Cardiac muscle cell (in vitro differentiated cells and primary cell): ENCODE results near the gene CNTNAP2. TPM values are rescaled to one million over a fixed set of nuclear protein-coding genes. Genes with fewer than 3 reads are reported as not detected.
"Not testable (repeated sequence)": the region's sequence is repeated elsewhere in the genome, so short reads cannot be mapped to it uniquely, and the experiment has no call there.

Experiments
- DNase-seq, 2 donors: peaks; one replicate each; pipeline versions ENCODE4 v3.0.0 to v3.0.0-alpha.2; 2010 to 2017; ENCODE audit warnings: low read depth in 1 of 2, low spot score in 1 of 2
- H3K27ac ChIP-seq: fragments of 200-600 bp; sonication (generic); 2 replicates; pipeline ENCODE4 v1.5.1; 2016
- H3K27me3 ChIP-seq: fragments of 200-600 bp; sonication (generic); 2 replicates; pipeline ENCODE4 v1.6.0; 2016; ENCODE audit warnings: control low read depth
- H3K36me3 ChIP-seq: fragments of 200-600 bp; sonication (generic); 2 replicates; pipeline ENCODE4 v1.5.1; 2016; ENCODE audit warnings: control low read depth
- H3K4me1 ChIP-seq: fragments of 200-600 bp; sonication (generic); 2 replicates; pipeline ENCODE4 v1.8.1; 2017; ENCODE audit warnings: low read depth, mild to moderate bottlenecking, mixed run types
- H3K4me3 ChIP-seq: fragments of 200-600 bp; sonication (generic); 2 replicates; pipeline ENCODE4 v1.5.1; 2016; ENCODE audit warnings: mild to moderate bottlenecking
- H3K9me3 ChIP-seq: fragments of 200-600 bp; sonication (generic); 2 replicates; pipeline ENCODE4 v1.5.1; 2017; ENCODE audit warnings: low read depth, mild to moderate bottlenecking, control low read depth
- CTCF ChIP-seq: IDR thresholded peaks from 2 replicates; pipeline ENCODE4 v1.5.1; 2012; ENCODE audit warnings: low read depth, mild to moderate bottlenecking, low read length
- polyA plus RNA-seq: library from polyadenylated mRNA; unstranded; fragments of >200 nt; fragmentation: Nextera tagmentation; extraction: Ambion mirVana; gene quantifications from 2 replicates; pipeline ENCODE4 v1.2.1, GENCODE V29; 2016
- total RNA-seq: library from RNA; depleted of rRNA; stranded (reverse); fragments of >200 nt; gene quantifications from 2 replicates; pipeline ENCODE4 v1.2.3, GENCODE V29; 2016

The CNTNAP2 gene
- total and polyA plus RNA-seq, 2 experiments from 2014 or later = 4.8 to 5.1 TPM

- Histone ChIP-seq H3K36me3 (no peaks in the 10 kb centered on the region), H3K4me1 (no peaks in the 10 kb centered on the region), H3K27ac (no peak overlapping the region), H3K9me3 (no peaks in the 10 kb centered on the region), H3K4me3 (no peak overlapping the region), H3K27me3 (no peaks in the 10 kb centered on the region)
- TF ChIP-seq CTCF = no peak
- DNase-seq = no peak
These were observed 2330.7 kb downstream of the CNTNAP2 start for GRCh38 chr7:148447221-148447849.

GRCh38 chr7:148451526-148451925, 2334.9 kb downstream of the CNTNAP2 start:
- not testable (repeated sequence) for H3K27ac ChIP-seq, H3K36me3 ChIP-seq, H3K4me3 ChIP-seq, H3K27me3 ChIP-seq, DNase-seq, H3K4me1 ChIP-seq, H3K9me3 ChIP-seq

GRCh38 chr7:148456351-148456750, 2339.8 kb downstream of the CNTNAP2 start:
- Histone ChIP-seq H3K27me3 (no peaks in the 10 kb centered on the region), H3K27ac (no peak overlapping the region), H3K36me3 (no peaks in the 10 kb centered on the region), H3K9me3 (no peaks in the 10 kb centered on the region), H3K4me3 (no peak overlapping the region), H3K4me1 (no peaks in the 10 kb centered on the region)
- no peak for TF ChIP-seq CTCF
- DNase-seq = no peak

GRCh38 chr7:148457310-148457921, 2340.8 kb downstream of the CNTNAP2 start:
- H3K4me3 ChIP-seq = no peak overlapping the region
- H3K27ac ChIP-seq = no peak overlapping the region
- H3K9me3 ChIP-seq = no peaks in the 10 kb centered on the region
- H3K27me3 ChIP-seq = no peaks in the 10 kb centered on the region
- H3K36me3 ChIP-seq = no peaks in the 10 kb centered on the region
- TF ChIP-seq CTCF = no peak
- no peak for DNase-seq
- H3K4me1 ChIP-seq = no peaks in the 10 kb centered on the region

GRCh38 chr7:148458263-148458662, 2341.7 kb downstream of the CNTNAP2 start:
- no peak overlapping the region for H3K4me3 ChIP-seq
- no peaks in the 10 kb centered on the region for H3K36me3 ChIP-seq
- no peak overlapping the region for H3K27ac ChIP-seq
- H3K4me1 ChIP-seq = no peaks in the 10 kb centered on the region
- DNase-seq = no peak
- H3K9me3 ChIP-seq = no peaks in the 10 kb centered on the region
- no peak for TF ChIP-seq CTCF
- H3K27me3 ChIP-seq = no peaks in the 10 kb centered on the region

GRCh38 chr7:148461392-148462179, 2345.0 kb downstream of the CNTNAP2 start:
- Histone ChIP-seq H3K4me3 (no peak overlapping the region), H3K4me1 (no peaks in the 10 kb centered on the region), H3K27ac (no peak overlapping the region), H3K36me3 (no peaks in the 10 kb centered on the region), H3K27me3 (no peaks in the 10 kb centered on the region), H3K9me3 (no peaks in the 10 kb centered on the region)
- no peak for DNase-seq
- no peak for TF ChIP-seq CTCF

GRCh38 chr7:148462774-148463173, 2346.2 kb downstream of the CNTNAP2 start:
- not testable (repeated sequence) for H3K27me3 ChIP-seq, H3K4me1 ChIP-seq, H3K36me3 ChIP-seq, H3K9me3 ChIP-seq, H3K4me3 ChIP-seq, DNase-seq, H3K27ac ChIP-seq
